ENCODE measurements around the gene MLF2. TPM values are rescaled to one million over a fixed set of nuclear protein-coding genes. Genes with fewer than 3 reads are reported as not detected.
"Not testable (repeated sequence)": the region's sequence is repeated elsewhere in the genome, so short reads cannot be mapped to it uniquely, and the experiment has no call there.

The MLF2 gene
- polyA plus RNA-seq, 10 donors, result 114 to 157 (median 128) TPM

GRCh38 chr12:6766651-6767349 is 13.9 kb upstream of the MLF2 start:
- DNase-seq, result peak; percentile 73 to 93 (median 88)

- DNase-seq, result peak; percentile 90 to 95 (median 92)
Observed at GRCh38 chr12:6765634-6766581, 13.0 kb upstream of the MLF2 start, which contains the start of gene PTMS. Gene PTMS (plus strand): TSS chr12:6766363. CDS start chr12:6766706, 343 bp downstream.

DNA sequence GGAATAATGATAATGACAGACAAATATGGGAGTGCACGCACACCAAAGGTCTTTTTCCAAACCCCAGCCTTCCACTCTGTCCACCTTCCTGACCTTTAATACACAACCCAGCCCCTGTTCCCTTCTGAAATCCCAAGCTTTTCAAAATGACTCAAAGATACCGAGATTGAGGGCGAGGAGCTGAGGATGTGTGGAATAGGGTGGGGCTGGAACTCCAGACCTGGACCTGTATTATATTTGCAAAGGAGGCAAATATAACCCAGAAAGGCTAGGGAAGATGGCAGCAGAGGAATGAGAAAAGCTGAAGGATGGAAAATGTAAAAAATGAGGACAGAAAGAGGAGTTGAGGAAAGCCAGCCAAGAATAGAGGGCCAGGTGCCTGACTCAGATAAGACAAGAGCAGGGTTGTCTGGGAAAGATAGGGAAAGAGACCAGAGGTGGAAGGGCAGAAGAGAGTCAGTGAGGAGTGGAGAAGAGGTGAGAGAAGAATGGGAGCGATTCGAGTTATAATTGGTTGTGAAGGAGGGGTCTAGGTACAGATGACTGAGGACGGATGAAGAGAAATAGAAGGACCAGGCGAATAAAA is 12.2 kb upstream of the MLF2 start:
- DNase-seq, result no peak

- peak; percentile 97 to 100 (median 99) for DNase-seq
Observed at GRCh38 chr12:6764011-6764828, 11.3 kb upstream of the MLF2 start.

DNA sequence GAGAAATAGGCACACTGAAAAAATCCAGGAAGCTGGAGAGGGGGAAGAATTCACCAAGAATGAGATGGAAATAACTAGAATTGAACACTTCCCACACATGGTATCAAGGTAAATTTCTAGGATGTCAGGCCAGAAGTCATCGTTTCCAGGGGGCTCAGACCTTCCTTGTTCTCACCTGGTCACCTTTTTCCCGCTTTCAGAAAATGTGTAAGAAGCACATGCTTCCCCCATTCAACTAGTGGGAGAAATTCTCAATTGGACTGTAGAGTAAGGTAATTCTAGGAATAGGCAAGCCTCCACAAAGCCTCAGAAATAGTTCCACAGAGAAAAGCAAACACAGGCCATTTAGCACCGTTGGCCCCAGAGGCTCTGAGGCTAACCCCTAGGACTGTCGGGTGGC is 10.4 kb upstream of the MLF2 start:
- DNase-seq, result no peak

DNA sequence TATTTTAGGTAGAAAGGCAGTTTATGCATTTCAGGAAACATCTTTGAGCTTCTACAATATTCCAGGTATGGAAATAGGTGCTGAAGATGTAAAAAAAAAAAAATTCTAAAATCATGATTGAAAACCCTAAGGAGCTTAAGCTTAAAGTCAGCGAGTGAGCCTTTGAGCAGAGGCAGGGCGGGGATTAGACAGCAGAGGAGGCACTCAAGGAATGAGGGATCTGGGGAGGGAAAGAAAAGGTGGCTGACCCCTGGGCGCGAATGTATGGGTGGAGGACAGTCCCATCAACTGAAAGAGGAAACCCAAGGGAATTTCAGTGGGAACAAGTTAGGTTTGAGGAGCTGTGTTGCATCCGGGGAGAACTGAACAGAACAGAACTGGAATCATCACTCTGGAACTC is 6.8 kb upstream of the MLF2 start:
- DNase-seq, result no peak

GRCh38 chr12:6758506-6759095 is 5.7 kb upstream of the MLF2 start:
- peak in 1 of 3 donors; percentile 45 for DNase-seq

DNA sequence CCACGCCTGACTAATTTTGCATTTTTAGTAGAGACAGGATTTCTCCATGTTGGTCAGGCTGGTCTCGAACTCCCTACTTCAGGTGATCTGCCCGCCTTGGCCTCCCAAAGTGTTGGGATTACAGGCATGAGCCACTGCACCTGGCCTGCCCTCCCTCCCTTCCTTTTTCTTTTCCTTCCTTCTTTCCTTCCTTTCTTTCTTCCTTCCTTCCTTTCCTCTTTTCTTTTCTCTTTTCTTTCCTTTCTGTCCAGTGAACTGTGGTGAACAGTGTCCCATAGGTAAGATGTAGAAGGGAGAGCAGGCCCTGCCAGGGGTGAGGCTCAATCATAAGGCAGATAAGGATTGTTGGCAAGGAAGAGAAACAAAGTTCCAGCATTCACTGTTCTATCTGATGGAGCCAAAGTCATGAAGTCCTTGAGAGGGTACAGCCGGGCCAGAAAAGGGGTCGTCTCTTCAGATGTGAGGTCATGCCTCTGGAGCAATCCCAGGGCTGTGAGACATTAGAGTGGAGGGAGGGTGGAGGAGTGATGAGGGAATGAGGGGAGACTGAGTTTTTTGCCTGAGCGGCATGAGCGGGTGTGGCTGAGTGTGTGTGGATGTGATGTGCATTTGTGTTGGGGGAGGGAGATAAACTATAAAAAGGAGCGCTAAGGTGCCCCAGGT is 4.2 kb upstream of the MLF2 start:
- DNase-seq, result no peak

DNA sequence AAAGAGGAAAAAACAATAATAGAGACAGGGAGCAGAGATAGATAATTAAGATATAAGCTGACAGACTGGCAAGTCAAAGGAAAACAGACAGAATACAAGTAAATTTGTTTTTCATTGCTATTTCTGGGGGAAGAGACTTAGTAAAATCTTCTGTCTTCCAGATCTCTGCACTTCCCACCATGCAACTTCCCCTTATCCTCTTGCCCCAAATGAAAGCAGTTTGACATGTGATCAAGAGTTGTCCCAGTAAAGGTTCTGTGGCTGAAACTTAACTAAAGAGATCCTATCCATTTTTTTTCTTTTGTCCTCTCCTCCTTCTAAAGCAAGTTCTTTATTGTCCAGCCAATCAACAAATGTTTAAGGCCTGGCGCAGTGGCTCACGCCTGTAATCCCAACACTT is 1.5 kb upstream of the MLF2 start:
- DNase-seq, result peak in 1 of 3 donors; percentile 18

GRCh38 chr12:6753772-6754356 is 923 bp upstream of the MLF2 start:
- no peak for DNase-seq

DNA sequence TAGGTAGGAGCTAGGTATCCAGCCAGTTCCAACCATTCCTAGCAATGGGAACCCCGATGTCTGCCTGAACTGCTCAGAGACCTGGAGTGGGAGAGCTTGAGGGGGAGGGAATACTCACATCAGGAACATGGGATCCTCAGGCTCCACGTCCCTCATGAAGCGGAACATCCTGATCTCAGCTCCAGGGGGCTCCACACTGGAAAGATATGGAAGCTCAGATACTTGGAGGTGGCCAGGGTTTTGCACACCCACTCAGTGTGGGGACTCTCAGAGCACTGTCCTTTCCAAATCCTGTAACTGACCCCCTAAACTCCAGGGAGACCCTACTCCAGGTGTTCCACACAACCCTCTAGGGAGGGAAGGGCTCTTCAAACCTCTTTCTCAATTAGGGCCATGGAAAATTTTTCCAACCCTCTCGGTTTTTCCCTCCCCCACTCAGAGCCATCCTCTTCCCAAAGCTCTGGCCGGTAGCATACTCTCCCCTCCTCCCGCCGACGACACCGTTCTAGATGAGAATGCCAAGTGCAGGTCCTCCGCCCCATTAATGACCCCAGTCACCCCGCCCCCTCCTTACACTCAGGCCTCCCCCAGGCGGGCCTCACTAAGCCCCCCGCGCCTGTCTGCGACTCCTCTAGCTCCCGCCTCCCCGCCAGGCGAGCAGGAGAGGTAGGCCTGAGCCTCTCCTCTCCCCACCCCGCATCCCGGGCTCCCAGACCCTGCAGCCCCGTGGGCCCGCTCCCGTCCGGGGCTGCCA is 597 bp downstream of the MLF2 start:
- peak in 1 of 3 donors; percentile 83 for DNase-seq

DNA sequence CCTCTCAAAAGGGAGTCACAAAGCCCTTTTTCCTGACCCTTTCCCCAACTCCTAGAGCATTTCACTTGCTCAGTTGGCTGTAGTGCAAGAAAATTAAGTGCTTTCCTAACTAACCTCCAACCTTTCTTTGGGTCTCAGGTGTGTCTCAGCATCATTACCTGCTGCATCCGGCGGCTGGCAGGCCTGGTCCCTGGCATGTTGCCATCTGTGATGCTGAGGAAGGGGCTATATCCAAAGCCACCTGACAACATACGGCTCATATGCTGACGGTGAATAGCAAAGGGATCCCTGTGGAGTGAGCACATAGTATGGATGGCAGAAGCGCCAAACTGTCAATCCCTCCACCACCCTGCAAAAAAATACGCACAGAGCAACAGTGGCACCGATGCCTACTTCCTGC is 1.2 kb downstream of the MLF2 start:
- no peak for DNase-seq

DNA sequence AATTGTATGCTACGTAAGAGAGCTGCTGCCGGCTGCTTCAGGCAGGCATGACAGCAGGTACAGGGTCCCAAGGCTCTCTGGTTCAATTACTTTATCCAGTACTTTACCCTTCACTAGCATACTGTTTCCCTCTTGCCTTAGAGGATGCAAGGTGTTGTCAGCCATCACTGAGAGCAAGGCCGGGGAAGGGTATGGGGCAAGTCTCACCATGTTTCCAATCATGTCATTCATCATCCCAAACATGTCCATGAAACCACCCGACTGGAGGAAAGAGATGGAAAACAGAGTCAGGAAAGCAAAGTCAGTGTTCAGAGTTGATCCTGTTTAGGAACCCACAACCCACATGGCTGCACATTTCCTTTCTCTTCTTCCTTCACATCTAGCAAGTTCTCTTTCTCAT is 2.4 kb downstream of the MLF2 start:
- DNase-seq, result no peak

DNA sequence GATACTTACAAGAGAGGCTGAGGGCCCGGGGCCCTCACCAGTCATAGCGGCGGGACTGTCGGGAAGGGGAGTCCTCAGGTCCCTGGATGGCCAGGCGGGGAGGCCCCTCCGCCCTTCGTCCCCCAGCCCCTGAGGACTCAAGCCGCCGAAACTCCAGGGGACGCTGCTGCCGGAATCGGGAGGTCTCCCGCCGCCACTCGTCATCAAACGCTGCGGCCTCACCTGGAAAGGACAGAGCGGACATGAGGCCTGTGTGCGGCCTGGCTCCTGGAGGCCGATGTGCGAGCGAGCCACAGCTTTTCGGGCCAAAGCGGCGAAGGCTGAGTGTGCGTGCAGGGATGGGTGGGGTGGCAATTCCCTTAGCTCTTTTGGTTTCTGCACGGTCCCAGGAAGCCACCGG is 4.2 kb downstream of the MLF2 start:
- no peak for DNase-seq

DNA sequence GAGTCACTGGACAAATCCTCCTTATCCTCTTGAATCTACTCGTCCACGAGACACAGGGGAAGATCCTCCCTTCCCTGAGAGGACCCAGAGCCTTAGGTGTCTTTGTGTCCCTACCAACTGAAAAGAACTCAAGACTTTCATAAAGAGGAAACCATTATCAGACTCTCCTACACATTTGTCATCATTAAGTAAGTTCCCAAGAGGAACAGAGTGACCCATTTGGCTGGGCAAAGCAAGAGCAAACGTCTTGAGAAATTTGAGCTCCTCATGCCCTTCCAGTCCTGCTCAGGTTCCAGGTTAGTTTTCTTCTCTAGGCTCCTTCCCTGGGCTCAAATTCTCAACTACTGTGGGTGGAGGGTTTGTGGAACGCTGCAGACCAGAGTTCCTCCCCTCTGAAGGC is 5.7 kb downstream of the MLF2 start:
- no peak for DNase-seq

- peak in 1 of 3 donors; percentile 38 for DNase-seq
Observed at GRCh38 chr12:6745741-6746525, 7.0 kb downstream of the MLF2 start.

DNA sequence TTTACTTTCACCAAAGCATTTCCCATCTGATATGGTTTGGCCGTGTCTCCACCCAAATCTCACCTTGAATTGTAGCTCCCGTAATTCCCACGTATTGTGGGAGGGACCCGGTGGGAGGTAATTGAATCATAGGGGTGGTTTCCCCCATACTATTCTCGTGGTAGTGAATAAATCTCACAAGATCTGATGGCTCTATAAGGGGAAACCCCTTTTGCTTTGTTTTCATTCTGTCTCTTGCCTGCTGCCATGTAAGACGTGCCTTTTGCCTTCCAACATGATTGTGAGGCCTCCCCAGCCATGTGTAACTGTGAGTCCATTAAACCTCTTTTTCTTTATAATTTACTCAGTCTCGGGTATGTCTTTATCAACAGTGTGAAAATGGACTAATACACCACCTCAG is 9.6 kb downstream of the MLF2 start:
- not testable (repeated sequence) for DNase-seq

DNA sequence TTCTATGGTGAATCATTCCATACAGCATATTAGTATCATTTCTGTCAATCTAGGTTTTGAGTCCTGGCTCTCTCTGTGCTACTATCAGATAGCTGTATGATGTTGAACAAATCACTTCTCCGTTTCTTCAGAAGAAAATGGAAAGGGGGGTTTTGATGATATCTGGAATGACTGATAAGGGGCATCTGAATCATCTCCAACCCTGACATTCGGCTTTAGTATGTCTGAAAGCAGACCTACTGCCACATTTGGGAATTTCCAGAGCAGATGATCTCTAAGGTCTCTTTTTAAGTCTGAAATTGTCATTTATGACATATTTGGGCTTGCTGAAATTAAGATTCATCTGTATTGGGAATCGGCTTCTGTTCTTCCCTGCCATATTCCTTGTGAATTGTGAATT is 10.1 kb downstream of the MLF2 start:
- DNase-seq, result no peak

DNA sequence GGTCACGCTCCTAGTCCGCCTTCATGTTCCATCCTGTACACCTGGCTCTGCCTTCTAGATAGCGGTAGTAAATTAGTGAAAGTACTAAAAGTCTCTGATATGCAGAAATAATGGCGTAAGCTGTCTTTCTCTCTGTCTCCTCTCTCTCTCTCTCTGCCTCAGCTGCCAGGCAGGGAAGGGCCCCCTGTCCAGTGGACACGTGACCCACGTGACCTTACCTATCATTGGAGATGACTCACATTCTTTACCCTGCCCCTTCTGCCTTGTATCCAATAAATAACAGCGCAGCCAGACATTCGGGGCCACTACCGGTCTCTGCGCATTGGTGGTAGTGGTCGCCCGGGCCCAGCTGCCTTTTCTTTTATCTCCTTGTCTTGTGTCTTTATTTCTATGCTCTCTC is 10.9 kb downstream of the MLF2 start:
- DNase-seq, result not testable (repeated sequence)
